Breast epithelium (tissue), 3 donors: Measurements from ENCODE around the gene MLLT10.
"Not testable (repeated sequence)": the region's sequence is repeated elsewhere in the genome, so short reads cannot be mapped to it uniquely, and the experiment has no call there.

Source experiments
- POLR2A ChIP-seq: fragments of 450-650 bp; IDR thresholded peaks from one replicate; pipeline ENCODE4 v1.6.1; 2016; ENCODE audit warnings: antibody characterized with exemption, mild to moderate bottlenecking, moderate library complexity
- POLR2AphosphoS5 ChIP-seq, 3 donors: sonication (generic); formaldehyde crosslinking; IDR thresholded peaks; one replicate each; pipeline ENCODE4 v1.6.1; 2017; ENCODE audit warnings: antibody characterized with exemption in 3 of 3
- TF ChIP-seq, protein P1 (sequence below), 3 donors: fragments of 450-650 bp; IDR thresholded peaks; one replicate each; pipeline ENCODE4 v1.5.1; 2016 to 2017; ENCODE audit warnings: antibody characterized with exemption in 3 of 3, mild to moderate bottlenecking in 3 of 3, moderate library complexity in 3 of 3

DNA sequence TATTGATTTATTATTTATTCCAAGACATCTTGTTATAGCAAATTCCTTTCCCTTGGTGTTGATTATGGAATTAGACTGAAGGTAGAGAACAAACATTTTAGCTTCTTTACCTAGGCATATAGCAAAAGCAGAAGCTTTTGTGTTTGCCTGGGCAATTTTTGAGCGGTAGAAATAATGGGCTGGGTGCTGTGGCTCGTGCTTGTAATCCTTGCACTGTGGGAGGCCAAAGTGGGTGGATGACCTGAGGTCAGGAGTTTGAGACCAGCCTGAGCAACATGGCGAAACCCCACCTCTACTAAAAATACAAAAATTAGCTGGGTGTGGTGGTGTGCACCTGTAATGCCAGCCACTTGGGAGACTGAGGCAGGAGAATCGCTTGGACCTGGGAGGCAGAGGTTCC, 6.7 kb downstream of the MLLT10 start:
- TF ChIP-seq, protein P1, sequence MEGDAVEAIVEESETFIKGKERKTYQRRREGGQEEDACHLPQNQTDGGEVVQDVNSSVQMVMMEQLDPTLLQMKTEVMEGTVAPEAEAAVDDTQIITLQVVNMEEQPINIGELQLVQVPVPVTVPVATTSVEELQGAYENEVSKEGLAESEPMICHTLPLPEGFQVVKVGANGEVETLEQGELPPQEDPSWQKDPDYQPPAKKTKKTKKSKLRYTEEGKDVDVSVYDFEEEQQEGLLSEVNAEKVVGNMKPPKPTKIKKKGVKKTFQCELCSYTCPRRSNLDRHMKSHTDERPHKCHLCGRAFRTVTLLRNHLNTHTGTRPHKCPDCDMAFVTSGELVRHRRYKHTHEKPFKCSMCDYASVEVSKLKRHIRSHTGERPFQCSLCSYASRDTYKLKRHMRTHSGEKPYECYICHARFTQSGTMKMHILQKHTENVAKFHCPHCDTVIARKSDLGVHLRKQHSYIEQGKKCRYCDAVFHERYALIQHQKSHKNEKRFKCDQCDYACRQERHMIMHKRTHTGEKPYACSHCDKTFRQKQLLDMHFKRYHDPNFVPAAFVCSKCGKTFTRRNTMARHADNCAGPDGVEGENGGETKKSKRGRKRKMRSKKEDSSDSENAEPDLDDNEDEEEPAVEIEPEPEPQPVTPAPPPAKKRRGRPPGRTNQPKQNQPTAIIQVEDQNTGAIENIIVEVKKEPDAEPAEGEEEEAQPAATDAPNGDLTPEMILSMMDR (IDR thresholded peaks at IDR 0.05): not testable (repeated sequence)
- TF ChIP-seq POLR2A; POLR2AphosphoS5 (IDR thresholded peaks at IDR 0.05): not testable (repeated sequence)
